ENCODE results near the gene TRABD.

GRCh38 chr22:50138988-50139387, 46.7 kb upstream of the TRABD start:
- TF ChIP-seq EP300 (IDR thresholded peaks at IDR 0.05; ENCODE audit: borderline replicate concordance in 1 of 2, low read depth in 1 of 2, low read length in 1 of 2) (no peak), GABPA (IDR thresholded peaks at IDR 0.05; ENCODE audit: low read depth) (no peak), RAD21 (IDR thresholded peaks at IDR 0.05; ENCODE audit: low read length) (no peak), EZH2phosphoT487 (IDR thresholded peaks at IDR 0.05; ENCODE audit: borderline replicate concordance, low read depth) (no peak), RCOR1 (IDR thresholded peaks at IDR 0.05; ENCODE audit: low read length) (no peak), MAX (IDR thresholded peaks at IDR 0.05; ENCODE audit: low read depth) (no peak), CHD2 (IDR thresholded peaks at IDR 0.05; ENCODE audit: low read length, partially characterized antibody) (no peak), IRF3 (IDR thresholded peaks at IDR 0.05; ENCODE audit: low read depth, low read length) (no peak), MEF2A (IDR thresholded peaks at IDR 0.05; ENCODE audit: borderline replicate concordance, low read depth) (no peak), NFIC (IDR thresholded peaks at IDR 0.05; ENCODE audit: borderline replicate concordance) (no peak), YY1 (IDR thresholded peaks at IDR 0.05; ENCODE audit: low read depth) (no peak)
- TF ChIP-seq, protein P1, sequence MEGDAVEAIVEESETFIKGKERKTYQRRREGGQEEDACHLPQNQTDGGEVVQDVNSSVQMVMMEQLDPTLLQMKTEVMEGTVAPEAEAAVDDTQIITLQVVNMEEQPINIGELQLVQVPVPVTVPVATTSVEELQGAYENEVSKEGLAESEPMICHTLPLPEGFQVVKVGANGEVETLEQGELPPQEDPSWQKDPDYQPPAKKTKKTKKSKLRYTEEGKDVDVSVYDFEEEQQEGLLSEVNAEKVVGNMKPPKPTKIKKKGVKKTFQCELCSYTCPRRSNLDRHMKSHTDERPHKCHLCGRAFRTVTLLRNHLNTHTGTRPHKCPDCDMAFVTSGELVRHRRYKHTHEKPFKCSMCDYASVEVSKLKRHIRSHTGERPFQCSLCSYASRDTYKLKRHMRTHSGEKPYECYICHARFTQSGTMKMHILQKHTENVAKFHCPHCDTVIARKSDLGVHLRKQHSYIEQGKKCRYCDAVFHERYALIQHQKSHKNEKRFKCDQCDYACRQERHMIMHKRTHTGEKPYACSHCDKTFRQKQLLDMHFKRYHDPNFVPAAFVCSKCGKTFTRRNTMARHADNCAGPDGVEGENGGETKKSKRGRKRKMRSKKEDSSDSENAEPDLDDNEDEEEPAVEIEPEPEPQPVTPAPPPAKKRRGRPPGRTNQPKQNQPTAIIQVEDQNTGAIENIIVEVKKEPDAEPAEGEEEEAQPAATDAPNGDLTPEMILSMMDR (IDR thresholded peaks at IDR 0.05): no peak
- TF ChIP-seq, protein P2, sequence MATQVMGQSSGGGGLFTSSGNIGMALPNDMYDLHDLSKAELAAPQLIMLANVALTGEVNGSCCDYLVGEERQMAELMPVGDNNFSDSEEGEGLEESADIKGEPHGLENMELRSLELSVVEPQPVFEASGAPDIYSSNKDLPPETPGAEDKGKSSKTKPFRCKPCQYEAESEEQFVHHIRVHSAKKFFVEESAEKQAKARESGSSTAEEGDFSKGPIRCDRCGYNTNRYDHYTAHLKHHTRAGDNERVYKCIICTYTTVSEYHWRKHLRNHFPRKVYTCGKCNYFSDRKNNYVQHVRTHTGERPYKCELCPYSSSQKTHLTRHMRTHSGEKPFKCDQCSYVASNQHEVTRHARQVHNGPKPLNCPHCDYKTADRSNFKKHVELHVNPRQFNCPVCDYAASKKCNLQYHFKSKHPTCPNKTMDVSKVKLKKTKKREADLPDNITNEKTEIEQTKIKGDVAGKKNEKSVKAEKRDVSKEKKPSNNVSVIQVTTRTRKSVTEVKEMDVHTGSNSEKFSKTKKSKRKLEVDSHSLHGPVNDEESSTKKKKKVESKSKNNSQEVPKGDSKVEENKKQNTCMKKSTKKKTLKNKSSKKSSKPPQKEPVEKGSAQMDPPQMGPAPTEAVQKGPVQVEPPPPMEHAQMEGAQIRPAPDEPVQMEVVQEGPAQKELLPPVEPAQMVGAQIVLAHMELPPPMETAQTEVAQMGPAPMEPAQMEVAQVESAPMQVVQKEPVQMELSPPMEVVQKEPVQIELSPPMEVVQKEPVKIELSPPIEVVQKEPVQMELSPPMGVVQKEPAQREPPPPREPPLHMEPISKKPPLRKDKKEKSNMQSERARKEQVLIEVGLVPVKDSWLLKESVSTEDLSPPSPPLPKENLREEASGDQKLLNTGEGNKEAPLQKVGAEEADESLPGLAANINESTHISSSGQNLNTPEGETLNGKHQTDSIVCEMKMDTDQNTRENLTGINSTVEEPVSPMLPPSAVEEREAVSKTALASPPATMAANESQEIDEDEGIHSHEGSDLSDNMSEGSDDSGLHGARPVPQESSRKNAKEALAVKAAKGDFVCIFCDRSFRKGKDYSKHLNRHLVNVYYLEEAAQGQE (IDR thresholded peaks at IDR 0.05; ENCODE audit: low read depth, low read length): no peak

All from SK-N-SH (cell line).